ENCODE data around the gene NR2C1.

GRCh38 chr12:94977766-94978468, 95.5 kb downstream of the NR2C1 start:
- TF ChIP-seq POLR2A (IDR thresholded peaks at IDR 0.05) (no peak), CTCF (IDR thresholded peaks at IDR 0.05) (no peak)
